Esophagus muscularis mucosa (tissue), 3 donors: ENCODE measurements around the gene OAS1.
"Not testable (repeated sequence)": the region's sequence is repeated elsewhere in the genome, so short reads cannot be mapped to it uniquely, and the experiment has no call there.

Experiments used
- CTCF ChIP-seq, 3 experiments: fragments of 200-600 bp in 2 of 3; fragments of 450-650 bp in 1 of 3; sonication (generic) in 2 of 3; IDR thresholded peaks; one replicate each; pipeline ENCODE4 v1.5.1; 2017 to 2019; ENCODE audit warnings: antibody characterized with exemption in 3 of 3, mild to moderate bottlenecking in 2 of 3, moderate library complexity in 1 of 3
- POLR2A ChIP-seq: fragments of 450-650 bp; IDR thresholded peaks from one replicate; pipeline ENCODE4 v1.6.1; 2017; ENCODE audit warnings: antibody characterized with exemption, moderate library complexity, mild to moderate bottlenecking, low read depth
- POLR2AphosphoS5 ChIP-seq, 2 donors: sonication (generic); formaldehyde crosslinking; IDR thresholded peaks; one replicate each; pipeline ENCODE4 v1.6.1; 2017; ENCODE audit warnings: antibody characterized with exemption in 2 of 2

DNA sequence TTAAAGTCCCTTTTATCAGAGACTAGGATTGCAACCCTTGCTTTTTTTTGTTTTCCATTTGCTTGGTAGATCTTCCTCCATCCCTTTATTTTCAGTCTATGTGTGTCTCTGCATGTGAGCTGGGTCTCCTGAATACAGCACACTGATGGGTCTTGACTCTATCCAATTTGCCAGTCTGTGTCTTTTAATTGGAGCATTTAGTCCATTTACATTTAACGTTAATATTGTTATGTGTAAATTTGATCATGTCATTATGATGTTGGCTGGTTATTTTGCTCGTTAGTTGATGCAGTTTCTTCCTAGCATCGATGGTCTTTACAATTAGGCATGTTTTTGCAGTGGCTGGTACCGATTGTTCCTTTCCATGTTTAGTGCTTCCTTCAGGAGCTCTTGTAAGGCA is 50.4 kb downstream of the OAS1 start:
- not testable (repeated sequence) for TF ChIP-seq CTCF (IDR thresholded peaks at IDR 0.05); POLR2AphosphoS5 (IDR thresholded peaks at IDR 0.05); POLR2A
